Thoracic aorta (tissue), 2 donors: Measurements from ENCODE around the gene PLEKHG5. TPM values are rescaled to one million over a fixed set of nuclear protein-coding genes. Genes with fewer than 3 reads are reported as not detected.

Source experiments
- ATAC-seq: fragments of 150-250 bp; one replicate; pipeline ENCODE4 v1.8.0; 2017; ENCODE audit warnings: low read depth; ENCODE audit not compliant: insufficient number of reproducible peaks, low FRiP score
- DNase-seq: peaks from one replicate; pipeline ENCODE4 v3.0.0-alpha.2; 2020; ENCODE audit warnings: low spot score
- H3K27ac ChIP-seq, 2 donors: fragments of 200-600 bp; sonication (generic); 1 replicate in 1 of 2; 2 replicates in 1 of 2; pipeline ENCODE4 v1.5.1; 2016; ENCODE audit warnings: mild to moderate bottlenecking in 2 of 2, moderate library complexity in 2 of 2
- H3K27me3 ChIP-seq: fragments of 200-600 bp; sonication (generic); replicated peaks from 2 replicates; pipeline ENCODE4 v1.6.0; 2016; ENCODE audit warnings: mild to moderate bottlenecking; ENCODE audit not compliant: insufficient read depth
- H3K36me3 ChIP-seq: fragments of 200-600 bp; sonication (generic); one replicate; pipeline ENCODE4 v1.5.1; 2016
- H3K4me1 ChIP-seq, 2 donors: fragments of 200-600 bp; sonication (generic); 1 replicate in 1 of 2; 2 replicates in 1 of 2; pipeline versions ENCODE4 v1.5.1 to v1.6.0; 2016; ENCODE audit warnings: low read depth in 2 of 2, mild to moderate bottlenecking in 1 of 2; ENCODE audit not compliant: control insufficient read depth in 1 of 2
- H3K4me3 ChIP-seq: fragments of 200-600 bp; sonication (generic); 2 replicates; pipeline ENCODE4 v1.5.1; 2016; ENCODE audit warnings: mild to moderate bottlenecking
- H3K9me3 ChIP-seq: fragments of 200-600 bp; sonication (generic); 2 replicates; pipeline ENCODE4 v1.5.1; 2016
- total RNA-seq, 2 donors: library from RNA; depleted of rRNA; stranded (reverse); fragments of >200 nt; gene quantifications; one replicate each; pipeline versions ENCODE4 v1.1.0 to v1.2.3, GENCODE V29; 2016
- TF ChIP-seq, protein P1 (sequence below): fragments of 200-600 bp; sonication (generic); IDR thresholded peaks from one replicate; pipeline ENCODE4 v1.5.1; 2019; ENCODE audit warnings: antibody characterized with exemption

The PLEKHG5 gene
- total RNA-seq, 2 donors from 2014 or later = 23.4 to 32.9 TPM

DNA sequence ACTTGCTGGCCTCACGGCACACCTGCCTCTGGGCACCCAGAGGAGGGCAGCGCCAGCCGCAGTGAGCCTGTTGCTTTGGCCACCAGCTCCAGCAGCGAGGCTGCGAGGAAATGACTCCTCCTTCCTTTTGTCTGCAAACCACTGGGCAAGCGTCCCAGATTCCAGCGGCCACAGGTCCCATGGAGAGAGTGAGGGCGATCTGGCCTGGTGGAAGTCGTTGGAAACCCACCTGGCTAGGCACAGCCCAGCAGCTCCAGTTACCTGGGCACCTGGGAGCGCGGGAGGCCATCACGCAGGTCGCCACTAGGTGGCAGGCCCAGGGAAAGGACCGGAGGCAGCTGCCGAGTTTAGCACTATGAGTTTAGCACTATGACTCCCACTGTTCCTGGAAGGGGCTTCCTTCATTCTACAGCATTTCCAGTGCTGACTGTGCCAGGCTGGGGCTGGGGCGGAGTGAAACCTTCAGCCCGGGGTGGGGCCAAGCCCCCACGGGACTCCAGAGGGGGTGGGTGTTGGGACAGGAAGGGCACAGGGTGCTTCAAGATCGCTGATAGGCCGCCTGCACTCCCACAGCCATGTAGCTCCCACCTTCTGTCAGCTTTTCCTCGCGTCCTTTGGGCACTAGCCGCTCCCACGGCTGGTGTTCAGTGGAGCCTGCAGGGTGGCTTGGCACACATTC is 68.0 kb downstream of the PLEKHG5 start:
- Histone ChIP-seq H3K9me3 (no peaks in the 10 kb centered on the region), H3K4me3 (peak overlapping the region; percentile 45), H3K27me3 (peaks cover 24% of the 10 kb centered on the region), H3K27ac (no peak overlapping the region), H3K4me1 (peaks cover 21 to 49% of the 10 kb centered on the region in 2 donors), H3K36me3 (no peaks in the 10 kb centered on the region)
- DNase-seq (no peak), ATAC-seq (no peak)
- TF ChIP-seq, protein P1, sequence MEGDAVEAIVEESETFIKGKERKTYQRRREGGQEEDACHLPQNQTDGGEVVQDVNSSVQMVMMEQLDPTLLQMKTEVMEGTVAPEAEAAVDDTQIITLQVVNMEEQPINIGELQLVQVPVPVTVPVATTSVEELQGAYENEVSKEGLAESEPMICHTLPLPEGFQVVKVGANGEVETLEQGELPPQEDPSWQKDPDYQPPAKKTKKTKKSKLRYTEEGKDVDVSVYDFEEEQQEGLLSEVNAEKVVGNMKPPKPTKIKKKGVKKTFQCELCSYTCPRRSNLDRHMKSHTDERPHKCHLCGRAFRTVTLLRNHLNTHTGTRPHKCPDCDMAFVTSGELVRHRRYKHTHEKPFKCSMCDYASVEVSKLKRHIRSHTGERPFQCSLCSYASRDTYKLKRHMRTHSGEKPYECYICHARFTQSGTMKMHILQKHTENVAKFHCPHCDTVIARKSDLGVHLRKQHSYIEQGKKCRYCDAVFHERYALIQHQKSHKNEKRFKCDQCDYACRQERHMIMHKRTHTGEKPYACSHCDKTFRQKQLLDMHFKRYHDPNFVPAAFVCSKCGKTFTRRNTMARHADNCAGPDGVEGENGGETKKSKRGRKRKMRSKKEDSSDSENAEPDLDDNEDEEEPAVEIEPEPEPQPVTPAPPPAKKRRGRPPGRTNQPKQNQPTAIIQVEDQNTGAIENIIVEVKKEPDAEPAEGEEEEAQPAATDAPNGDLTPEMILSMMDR = peak; percentile 24

DNA sequence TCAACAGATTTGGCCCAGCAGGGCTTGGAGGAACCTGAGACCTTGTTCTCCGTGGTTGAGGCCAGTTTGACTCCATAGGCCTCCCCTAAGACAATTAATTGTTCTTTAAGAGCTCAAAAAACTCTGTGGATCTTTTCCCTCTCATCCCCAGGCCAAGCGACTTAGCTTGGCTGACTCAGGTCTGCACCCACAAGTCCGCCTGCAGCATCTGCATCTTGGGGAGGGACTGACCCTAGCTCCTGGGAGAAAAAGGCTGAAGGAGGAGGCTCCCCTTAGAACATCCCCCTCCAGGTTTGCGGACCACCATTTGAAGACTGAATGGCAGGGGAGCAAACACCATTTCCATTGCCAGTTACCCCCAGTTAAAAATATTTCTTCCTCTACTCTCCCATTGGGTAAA is 70.2 kb downstream of the PLEKHG5 start:
- H3K36me3 ChIP-seq = no peaks in the 10 kb centered on the region
- H3K27me3 ChIP-seq = peaks cover 24% of the 10 kb centered on the region
- H3K27ac ChIP-seq = no peak overlapping the region
- H3K4me1 ChIP-seq = peaks cover 21 to 49% of the 10 kb centered on the region in 2 donors
- no peak for DNase-seq
- H3K9me3 ChIP-seq = no peaks in the 10 kb centered on the region
- TF ChIP-seq, protein P1 = no peak
- ATAC-seq = no peak
- no peak overlapping the region for H3K4me3 ChIP-seq

DNA sequence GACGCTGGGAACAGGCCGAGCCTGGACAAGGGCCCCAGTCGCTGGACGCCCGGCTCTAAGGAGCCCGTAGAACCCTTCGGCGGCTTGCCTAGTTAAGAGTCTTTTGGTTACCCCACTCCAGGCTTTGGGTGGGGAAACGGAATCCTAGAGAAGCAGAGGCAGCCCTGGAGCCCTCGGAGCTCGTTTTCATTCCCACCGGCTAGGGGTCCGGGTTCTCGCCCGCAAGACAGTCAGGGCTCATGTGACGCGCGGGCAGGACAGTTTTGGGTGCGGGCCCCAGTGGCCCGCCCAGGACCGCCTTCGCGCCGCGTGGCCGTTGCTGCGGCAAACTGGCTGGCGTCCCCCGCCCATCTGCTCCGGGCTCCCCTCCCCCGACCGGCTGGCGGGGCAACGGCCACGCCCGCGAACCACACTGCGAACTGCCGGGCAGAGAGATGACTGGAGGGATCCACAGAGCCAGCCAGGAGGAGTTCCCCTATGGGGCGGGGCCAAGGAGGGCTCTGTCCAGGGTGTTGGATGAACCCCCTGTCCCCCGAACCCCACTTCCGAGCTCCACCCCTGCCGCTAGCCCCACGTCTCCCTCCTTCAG is 70.9 kb downstream of the PLEKHG5 start:
- Histone ChIP-seq H3K4me3 (peak overlapping the region; percentile 67), H3K27me3 (peaks cover 20% of the 10 kb centered on the region), H3K36me3 (no peaks in the 10 kb centered on the region), H3K4me1 (peaks cover 21 to 49% of the 10 kb centered on the region in 2 donors), H3K9me3 (no peaks in the 10 kb centered on the region), H3K27ac (no peak overlapping the region)
- no peak for DNase-seq
- TF ChIP-seq, protein P1 = no peak
- ATAC-seq = no peak

DNA sequence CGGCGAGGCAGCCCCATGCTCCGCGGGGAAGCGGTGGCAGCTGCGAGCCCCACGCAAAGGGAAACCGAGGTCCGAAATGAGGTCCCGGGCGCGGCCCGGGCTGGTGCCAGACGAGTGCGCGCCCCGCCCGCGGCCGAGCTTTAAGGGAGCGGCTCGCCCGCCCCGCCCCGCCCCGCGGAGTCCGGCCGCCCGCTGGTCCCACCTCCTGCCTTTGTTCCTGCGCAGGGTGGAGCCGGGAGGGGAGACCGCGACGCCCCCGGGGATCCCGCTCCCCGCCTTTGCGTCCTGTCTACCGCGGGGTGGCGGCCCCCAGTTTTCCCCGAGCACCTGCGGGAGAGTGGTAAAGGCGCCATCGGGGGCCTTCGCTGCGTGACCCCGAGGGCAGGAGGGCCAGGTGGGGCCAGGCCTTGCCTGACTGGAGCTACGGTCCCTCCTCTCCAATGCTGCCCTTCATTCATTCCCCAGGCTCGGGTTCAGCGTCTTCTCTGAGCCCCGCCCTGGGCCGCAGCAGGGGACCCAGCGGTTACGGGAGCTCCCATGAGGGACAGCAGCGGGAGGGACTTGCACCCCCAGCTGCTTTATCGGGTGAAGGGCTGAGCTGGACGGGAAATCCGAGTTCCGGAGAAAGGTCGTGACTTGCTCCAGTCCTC is 71.5 kb downstream of the PLEKHG5 start, which contains the start of gene HES2:
HES2 (minus strand) TSS at position 116 of the 650 bp plus-strand sequence; CDS start at position 17, 99 bp downstream.
- Histone ChIP-seq H3K4me1 (peaks cover 18 to 44% of the 10 kb centered on the region in 2 donors), H3K4me3 (peak within 1 kb of the TSS; percentile 67), H3K27ac (no peak within 1 kb of the TSS), H3K9me3 (no peaks in the 10 kb centered on the region), H3K36me3 (no peaks in the 10 kb centered on the region), H3K27me3 (peaks cover 17% of the 10 kb centered on the region)
- TF ChIP-seq, protein P1 = no peak
- ATAC-seq = no peak
- DNase-seq = no peak

DNA sequence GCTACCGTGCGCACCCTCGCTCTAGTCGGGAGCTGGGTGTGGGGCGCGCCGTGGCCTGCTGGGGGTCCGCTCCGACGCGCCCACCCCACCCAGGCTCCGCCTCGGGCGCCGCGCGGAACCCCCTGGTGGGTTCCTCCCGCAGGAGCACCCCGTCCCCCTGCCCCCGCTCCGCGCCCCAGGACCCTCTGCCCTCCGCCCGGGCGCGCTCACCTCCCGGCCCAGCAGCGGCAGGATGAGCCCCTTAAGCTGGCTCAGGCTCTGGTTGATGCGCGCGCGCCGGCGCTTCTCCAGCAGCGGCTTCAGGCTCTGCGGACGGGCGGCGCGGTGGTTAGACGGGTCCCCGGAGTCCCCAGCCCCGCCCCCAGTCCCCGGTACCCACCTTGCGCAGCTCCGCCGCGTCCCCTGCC is 72.1 kb downstream of the PLEKHG5 start:
- Histone ChIP-seq H3K36me3 (no peaks in the 10 kb centered on the region), H3K9me3 (no peaks in the 10 kb centered on the region), H3K4me1 (peaks cover 18 to 42% of the 10 kb centered on the region in 2 donors), H3K4me3 (peak overlapping the region; percentile 67), H3K27ac (no peak overlapping the region), H3K27me3 (peaks cover 14% of the 10 kb centered on the region)
- TF ChIP-seq, protein P1 = no peak
- ATAC-seq = no peak
- no peak for DNase-seq
